ENCODE data around the gene ZMYND19.
A peak's percentile ranks its signal among the peaks of the same experiment; 100 is the strongest.
"Not testable (repeated sequence)": the region's sequence is repeated elsewhere in the genome, so short reads cannot be mapped to it uniquely, and the experiment has no call there.

The ZMYND19 gene

DNA sequence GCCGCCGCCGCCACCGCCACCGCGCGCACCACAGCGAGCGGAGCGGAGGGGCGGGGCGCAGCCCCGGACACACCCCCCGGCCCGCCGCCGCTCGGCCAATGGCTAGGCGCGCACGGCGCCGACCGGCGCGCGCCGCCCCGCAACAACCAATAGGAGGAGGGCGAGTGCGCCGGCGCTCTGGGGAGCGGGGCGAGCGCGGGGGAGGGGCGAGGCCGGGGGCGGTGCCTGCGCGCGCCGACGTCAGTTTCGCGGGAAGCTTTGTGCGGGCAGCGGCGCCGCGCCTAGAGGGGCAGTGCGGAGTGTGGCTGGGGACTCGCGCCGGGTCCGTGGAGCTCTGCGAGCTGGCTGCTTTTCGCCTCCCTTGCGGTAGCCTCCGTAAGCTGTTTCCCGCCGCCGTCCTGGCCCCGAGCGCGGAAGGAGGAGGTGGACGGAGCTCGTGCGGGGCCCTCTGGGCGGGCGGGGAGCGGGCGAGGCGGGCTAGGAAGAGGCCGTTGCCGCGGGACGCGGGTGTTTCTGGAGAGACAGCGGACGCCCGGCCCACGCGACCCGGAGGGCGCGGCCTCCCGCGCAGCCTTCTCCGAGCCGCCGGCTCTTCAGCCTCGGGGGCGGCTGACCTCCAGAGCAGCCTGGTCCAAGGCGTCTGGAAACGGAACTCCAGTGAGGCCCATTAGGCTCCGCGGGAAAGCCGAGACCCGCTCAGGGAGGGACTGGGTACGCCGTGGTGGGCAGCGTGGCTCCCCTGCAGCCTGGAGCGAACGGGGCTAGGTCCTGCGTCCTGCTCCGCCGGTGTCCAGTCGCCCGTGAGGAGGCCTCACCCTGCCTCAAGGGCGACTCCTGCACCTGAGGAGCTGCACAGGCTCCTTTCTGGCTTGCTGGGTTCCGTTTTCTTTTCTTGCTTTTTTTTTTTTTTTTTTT, at the start of gene ZMYND19:
Gene ZMYND19, minus strand, starts transcription at position 44 of the 915 bp plus-strand sequence. CDS start 249 bp downstream, outside the sequence.
- DNase-seq (ENCODE audit: low spot score), result peak; percentile 77
- FAIRE-seq, result no peak

DNA sequence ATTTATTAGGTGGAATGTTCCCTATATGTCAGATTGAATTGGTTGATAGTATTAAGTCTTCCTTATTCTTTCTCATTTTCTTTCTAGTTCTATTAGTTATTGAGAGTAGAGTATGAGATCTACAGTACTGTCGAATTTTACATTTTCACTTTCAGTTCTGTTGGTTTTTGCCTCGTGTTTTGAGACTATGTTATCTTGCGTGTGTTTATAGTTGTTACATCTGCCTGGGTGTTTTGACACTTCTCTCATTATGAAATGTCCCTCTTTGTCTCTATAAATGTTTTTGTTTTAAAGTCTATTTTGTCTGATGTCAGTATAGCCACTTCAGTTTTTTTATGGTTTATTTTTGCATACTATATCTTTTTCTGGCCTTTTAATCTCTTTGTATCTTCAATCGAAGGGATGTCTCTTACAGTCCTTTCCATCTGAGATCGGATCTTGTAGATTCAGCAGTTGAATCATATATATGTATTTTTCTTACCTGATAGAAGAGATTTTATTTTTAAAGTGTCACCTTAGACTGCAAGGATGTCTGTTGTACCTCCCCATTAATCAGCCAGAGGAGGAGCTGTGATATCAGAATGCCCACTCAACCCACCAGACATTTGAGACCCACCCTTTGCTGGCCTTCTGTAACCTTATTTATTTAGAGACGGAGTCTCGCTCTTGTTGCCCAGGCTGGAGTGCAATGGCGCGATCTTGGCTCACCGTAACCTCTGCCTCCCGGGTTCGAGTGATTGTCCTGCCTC, 49.2 kb upstream of the ZMYND19 start:
- FAIRE-seq (no peak), DNase-seq (ENCODE audit: low spot score) (no peak)

GRCh38 chr9:137638680-137639079, 48.4 kb upstream of the ZMYND19 start:
- FAIRE-seq, result no peak

GRCh38 chr9:137634016-137634415, 43.7 kb upstream of the ZMYND19 start:
- no peak for DNase-seq (ENCODE audit: low spot score)
- FAIRE-seq, result no peak

More at GRCh38 chr9:137638680-137639079, 48.4 kb upstream of the ZMYND19 start:
- no peak for DNase-seq (ENCODE audit: low spot score)

DNA sequence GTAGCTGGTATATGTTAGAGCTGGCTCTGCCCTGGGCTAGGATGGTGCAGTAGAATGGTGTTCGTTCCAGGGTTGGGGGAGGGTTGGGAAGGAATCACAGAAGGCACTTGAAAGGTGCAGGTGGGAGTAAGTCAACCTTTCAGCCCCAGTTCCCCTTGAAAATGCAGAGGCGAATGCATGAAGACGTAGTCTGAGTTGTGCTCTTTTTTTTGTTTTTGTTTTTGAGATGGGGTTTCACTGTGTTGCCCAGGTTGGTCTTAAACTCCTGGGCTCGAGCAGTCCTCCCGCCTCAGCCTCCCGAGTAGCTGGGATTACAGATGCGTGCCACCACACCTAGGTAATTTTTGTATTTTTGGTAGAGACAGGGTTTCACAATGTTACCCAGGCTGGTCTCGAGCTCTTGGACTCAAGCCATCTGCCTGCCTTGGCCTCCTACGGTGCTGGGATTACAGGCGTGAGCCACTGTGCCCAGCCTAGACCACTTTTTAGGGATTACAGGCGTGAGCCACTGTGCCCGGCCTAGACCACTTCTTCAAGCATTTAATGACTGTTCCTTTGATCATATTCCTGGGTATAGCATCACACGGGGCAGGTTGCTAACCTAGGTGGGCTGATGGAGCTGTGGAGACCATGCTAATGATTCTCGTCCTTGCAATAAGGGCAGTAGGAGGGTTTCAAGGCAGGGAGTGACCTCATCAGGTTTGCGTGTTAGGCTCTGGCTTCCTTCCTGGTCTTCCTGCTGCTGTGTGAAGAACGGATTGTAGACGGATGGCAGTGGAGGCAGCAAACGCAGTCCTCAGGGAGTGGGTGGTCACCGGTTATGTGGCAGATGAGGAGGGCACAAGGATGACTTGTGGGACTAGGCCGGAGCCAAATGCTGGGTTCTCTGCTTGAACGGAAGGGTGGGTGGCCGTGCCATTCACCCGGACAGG, 42.2 kb upstream of the ZMYND19 start:
- DNase-seq (ENCODE audit: low spot score) (no peak), FAIRE-seq (no peak)

DNA sequence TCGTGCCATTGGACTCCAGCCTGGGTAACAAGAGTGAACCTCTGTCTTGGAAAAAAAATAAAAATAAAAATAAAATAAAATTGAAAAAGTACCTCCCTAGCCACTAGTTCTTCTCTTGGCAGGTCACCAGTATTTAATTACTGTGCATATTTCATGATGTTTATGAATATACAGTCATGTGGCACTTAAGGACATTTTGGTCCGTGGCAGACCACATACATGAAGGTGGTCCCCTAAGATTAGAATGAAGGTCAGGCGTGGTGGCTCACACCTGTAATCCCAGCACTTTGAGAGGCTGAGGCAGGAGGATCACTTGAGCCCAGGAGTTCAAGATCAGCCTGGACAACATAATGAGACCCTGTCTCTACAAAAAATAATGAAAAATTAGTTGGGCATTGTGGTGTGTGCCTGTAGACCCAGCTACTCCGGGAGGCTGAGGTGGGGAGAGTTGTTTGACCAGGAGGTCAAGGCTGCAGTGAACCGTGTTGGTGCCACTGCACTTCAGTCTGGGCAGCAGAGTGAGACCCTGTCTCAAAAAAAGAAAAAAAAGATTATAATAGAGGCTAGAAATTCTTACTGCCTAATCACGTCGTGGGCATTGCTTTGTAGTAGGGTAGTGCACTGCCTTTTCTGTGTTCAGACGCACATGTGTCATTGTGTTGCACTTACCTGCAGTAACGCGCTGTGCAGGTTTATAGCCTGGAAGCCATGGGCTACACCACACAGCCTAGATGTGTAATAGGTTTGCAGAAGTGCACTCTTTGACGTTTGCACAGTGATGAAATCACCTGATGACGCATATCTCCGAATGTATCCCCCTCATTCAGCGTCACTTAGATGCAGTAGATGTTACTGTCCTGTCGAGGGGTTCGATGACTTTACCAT, 41.3 kb upstream of the ZMYND19 start:
- DNase-seq (ENCODE audit: low spot score) (no peak), FAIRE-seq (no peak)

- DNase-seq (ENCODE audit: low spot score) (no peak), FAIRE-seq (no peak)
These were observed 40.4 kb upstream of the ZMYND19 start for GRCh38 chr9:137630679-137631078.

DNA sequence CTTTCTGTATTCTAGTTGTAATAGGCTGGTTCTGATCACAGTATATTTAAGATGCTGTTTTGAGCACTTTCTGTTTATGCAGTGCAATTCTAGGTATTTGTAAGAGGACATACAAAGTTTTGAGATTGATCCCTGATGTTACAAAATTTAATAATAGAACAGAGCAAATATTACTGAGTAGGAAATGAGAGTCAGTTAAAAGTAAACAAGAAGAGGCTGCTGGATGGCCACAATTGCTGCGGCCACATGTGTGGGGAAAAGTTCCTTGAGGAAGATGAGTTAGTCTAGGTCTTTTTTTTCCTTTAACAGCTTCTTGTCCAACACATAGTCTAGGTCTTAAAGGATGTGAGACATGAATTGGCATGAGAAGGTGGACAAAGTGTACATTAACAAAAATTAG, 39.8 kb upstream of the ZMYND19 start:
- FAIRE-seq, result no peak

DNA sequence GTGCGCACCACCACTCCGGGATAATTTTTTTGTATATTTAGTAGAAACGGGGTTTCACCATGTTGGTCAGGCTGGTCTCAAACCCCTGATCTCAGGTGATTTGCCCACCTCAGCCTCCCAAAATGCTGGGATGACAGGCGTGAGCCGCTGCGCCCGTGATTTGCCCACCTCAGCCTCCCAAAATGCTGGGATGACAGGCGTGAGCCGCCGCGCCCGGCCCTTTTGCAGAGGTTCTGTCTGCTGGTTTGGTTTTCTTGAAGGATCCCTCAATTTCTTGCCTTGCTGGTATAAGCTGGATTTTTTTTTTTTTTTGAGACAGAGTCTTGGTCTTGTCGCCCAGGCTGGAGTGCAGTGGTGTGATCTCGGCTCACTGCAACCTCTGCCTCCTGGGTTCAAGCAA, 37.1 kb upstream of the ZMYND19 start:
- DNase-seq (ENCODE audit: low spot score); FAIRE-seq: not testable (repeated sequence)

More for the DNA sequence above, 39.8 kb upstream of the ZMYND19 start:
- DNase-seq (ENCODE audit: low spot score), result no peak

GRCh38 chr9:137626464-137626863, 36.2 kb upstream of the ZMYND19 start:
- no peak for FAIRE-seq
- DNase-seq (ENCODE audit: low spot score), result no peak

DNA sequence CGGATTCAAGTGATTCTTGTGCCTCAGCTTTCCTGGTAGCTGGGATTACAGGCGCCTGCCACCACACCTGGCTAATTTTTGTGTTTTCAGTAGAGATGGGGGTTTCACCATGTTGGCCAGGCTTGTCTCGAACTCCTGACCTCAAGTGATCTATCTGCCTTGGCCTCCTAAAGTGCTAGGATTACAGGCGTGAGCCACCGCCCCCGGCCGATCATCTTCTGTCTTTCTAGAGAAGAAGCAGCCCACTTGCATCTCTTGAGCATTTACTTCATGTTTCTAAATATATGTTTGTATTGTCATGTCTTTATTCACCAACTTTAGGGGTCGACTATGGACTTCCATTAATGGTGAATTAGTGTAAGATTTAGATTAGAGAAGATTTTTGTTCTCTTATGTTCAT, 31.9 kb upstream of the ZMYND19 start:
- DNase-seq (ENCODE audit: low spot score); FAIRE-seq: not testable (repeated sequence)

GRCh38 chr9:137621131-137621757, 30.9 kb upstream of the ZMYND19 start:
- no peak for FAIRE-seq
- no peak for DNase-seq (ENCODE audit: low spot score)

- FAIRE-seq (no peak), DNase-seq (ENCODE audit: low spot score) (no peak)
These were observed 30.3 kb upstream of the ZMYND19 start for GRCh38 chr9:137620581-137620980.

DNA sequence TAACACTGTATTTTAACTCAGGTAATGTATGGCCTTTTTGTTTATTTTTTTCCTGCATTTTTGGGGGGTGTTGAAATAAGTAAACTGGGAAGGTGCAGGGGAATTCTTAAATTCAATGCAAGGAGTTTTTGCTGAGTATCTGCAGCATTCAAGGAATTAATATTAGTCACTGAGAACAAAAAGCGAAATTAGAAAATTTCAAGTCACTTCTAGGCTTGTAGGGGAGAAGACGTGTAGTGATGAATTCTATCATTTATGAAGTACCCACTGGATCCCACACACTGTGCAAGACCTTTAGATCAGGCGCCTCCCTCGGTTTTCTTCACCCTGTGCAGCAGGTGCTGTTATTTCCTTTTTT, 29.7 kb upstream of the ZMYND19 start:
- DNase-seq (ENCODE audit: low spot score), result no peak
- FAIRE-seq, result no peak

DNA sequence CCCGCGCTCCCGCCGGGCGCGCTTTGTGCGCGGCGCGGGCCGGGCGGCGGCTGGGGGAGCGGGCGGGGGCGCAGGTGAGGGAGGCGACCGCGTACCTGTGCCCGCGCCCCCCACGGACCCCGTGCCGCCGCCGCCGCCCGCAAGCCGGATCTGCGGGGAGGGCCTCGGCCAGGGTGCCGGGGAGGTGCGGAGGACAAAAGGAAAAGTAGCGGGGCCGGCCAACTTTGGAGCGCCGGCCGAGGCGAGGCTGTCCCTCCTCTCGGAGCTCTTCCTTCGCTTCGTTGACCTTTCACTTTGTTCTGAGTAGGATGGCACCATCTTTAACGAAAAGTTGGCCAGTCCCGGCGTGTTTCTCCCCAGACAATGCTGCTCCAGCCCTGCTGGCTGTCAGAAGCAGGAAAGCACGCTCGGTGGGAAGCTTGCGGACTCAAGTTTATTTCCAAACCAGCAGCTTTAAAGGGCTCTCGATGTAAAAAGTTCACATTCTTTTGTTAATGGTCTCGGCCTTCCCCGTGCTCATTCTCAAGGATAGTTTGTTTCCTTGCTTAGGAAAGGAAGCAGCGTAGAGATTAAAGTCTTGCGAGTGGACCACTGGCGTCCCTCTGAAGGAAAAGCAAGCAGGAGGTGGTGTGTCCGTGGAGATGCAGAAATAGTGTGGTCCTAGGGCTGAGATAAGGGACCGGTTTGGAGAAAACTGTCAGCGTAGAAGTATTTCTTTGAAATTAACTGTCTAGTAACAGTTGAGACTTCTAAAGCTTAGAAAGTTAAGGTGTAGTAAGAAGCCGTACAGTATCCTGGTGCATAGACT, 29.1 kb upstream of the ZMYND19 start:
- FAIRE-seq (no peak), DNase-seq (ENCODE audit: low spot score) (no peak)

- no peak for FAIRE-seq
- peak; percentile 75 for DNase-seq (ENCODE audit: low spot score)
These were observed 28.1 kb upstream of the ZMYND19 start, which contains the start of gene EHMT1 for GRCh38 chr9:137618105-137619067. Gene EHMT1, plus strand, starts transcription at chr9:137619005. Its CDS starts 24 bp downstream, at chr9:137619029.

DNA sequence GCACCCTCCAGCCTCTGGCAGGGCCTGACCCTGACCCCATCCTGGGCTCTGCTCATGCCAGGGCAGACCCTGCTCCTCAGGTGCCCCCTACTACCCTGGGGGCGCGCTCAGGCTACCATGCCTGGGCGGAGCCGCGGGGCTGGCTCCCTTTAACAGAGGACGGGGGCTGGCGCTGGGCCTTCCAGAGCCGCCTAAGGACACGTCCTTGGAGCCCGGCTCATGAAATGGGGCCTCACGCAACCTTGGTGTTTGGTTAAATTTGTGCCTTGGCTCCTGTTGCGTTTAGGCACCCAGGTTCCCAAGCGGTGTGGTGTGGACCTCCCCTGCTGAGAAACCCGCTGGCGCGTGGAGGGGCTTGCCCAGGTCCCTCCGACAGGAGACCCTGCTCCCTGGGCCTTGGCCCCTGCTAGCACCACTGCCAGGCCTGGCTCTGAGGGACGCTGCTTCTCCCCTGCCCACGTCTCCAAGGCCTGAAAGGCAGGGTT, 25.1 kb upstream of the ZMYND19 start:
- FAIRE-seq (no peak), DNase-seq (ENCODE audit: low spot score) (no peak)

Data from RCC 7860 (cell line).